GM12892 (cell line): ENCODE results near the gene ZBTB20.

Source experiments
- POLR2A ChIP-seq: IDR thresholded peaks from 2 replicates; pipeline ENCODE4 v1.6.1; 2011; ENCODE audit warnings: low read depth, low read length, control low read depth
- POLR2AphosphoS5 ChIP-seq: IDR thresholded peaks from 2 replicates; pipeline ENCODE4 v1.6.1; 2011; ENCODE audit warnings: low read depth, low read length, control low read depth
- TAF1 ChIP-seq: IDR thresholded peaks from 2 replicates; pipeline ENCODE4 v1.6.1; 2011; ENCODE audit warnings: low read depth, mild to moderate bottlenecking, control low read depth, low read length, borderline replicate concordance

DNA sequence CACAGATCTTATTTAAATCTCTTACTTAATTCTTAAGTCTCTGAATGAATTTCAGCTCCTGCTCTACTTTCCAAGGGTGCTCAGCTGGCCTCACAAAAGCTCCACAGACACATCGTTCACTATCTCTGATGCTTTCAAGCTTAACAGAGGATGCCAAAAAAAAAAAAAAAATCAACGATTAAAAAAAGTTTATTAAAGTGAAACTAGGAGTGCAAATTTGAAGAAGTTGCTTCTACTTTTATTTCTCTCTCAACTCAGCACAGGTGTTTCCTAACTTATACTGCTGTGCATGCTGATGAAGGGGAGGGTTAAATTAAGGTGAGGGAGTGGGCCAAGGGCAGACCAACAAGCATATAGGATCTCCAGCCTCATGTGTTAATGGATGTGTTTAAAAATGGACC, 696.0 kb downstream of the ZBTB20 start:
- no peak for TF ChIP-seq POLR2A
- TF ChIP-seq POLR2AphosphoS5 = no peak
- no peak for TF ChIP-seq TAF1
